Peyer's patch (tissue), 4 donors: Measurements from ENCODE around the gene L3MBTL1. TPM values are rescaled to one million over a fixed set of nuclear protein-coding genes. Genes with fewer than 3 reads are reported as not detected.

Experiments
- DNase-seq, 3 donors: peaks; one replicate each; pipeline ENCODE4 v3.0.0-alpha.2; 2017 to 2019
- H3K27ac ChIP-seq, 4 donors: fragments of 200-600 bp; sonication (generic); one replicate each; pipeline ENCODE4 v1.5.1; 2016 to 2019
- H3K27me3 ChIP-seq, 2 donors: fragments of 200-600 bp; sonication (generic); one replicate each; pipeline ENCODE4 v1.5.1; 2019
- H3K36me3 ChIP-seq, 3 donors: fragments of 200-600 bp; sonication (generic); one replicate each; pipeline ENCODE4 v1.5.1; 2016 to 2019
- H3K4me1 ChIP-seq, 4 donors: fragments of 200-600 bp; sonication (generic); one replicate each; pipeline ENCODE4 v1.5.1; 2016 to 2019
- H3K4me3 ChIP-seq, 4 donors: fragments of 200-600 bp; sonication (generic); 1 replicate in 3 of 4; 2 replicates in 1 of 4; pipeline ENCODE4 v1.5.1; 2016 to 2019; ENCODE audit warnings: mild to moderate bottlenecking in 1 of 4
- H3K9me3 ChIP-seq, 4 donors: fragments of 200-600 bp; sonication (generic); one replicate each; pipeline ENCODE4 v1.5.1; 2016 to 2019; ENCODE audit warnings: mild to moderate bottlenecking in 1 of 4
- POLR2A ChIP-seq, 2 donors: fragments of 450-650 bp; IDR thresholded peaks; one replicate each; pipeline ENCODE4 v1.5.1; 2017; ENCODE audit warnings: antibody characterized with exemption in 2 of 2, mild to moderate bottlenecking in 2 of 2, moderate library complexity in 2 of 2
- small RNA-seq, 2 donors: library from RNA; depleted of rRNA; stranded (forward); fragments of <200 nt; gene quantifications; one replicate each; pipeline ENCODE3, GENCODE V24; 2016
- total RNA-seq, 4 donors: library from RNA; depleted of rRNA; stranded (reverse); fragments of >200 nt; gene quantifications; one replicate each; pipeline ENCODE4 v1.1.0, GENCODE V29; 2016
- TF ChIP-seq, protein P1 (sequence below), 6 experiments: fragments of 450-650 bp in 4 of 6; fragments of 200-600 bp in 2 of 6; sonication (generic) in 1 of 6; IDR thresholded peaks; one replicate each; pipeline ENCODE4 v1.5.1; 2017 to 2019; ENCODE audit warnings: antibody characterized with exemption in 6 of 6, mild to moderate bottlenecking in 3 of 6, moderate library complexity in 1 of 6

Gene L3MBTL1
- total RNA-seq, 4 donors from 2014 or later: 18.0 to 37.4 (median 31.2) TPM

- Histone ChIP-seq H3K27me3 (no peaks in the 10 kb centered on the region), H3K4me1 (peaks cover 0 to 13% (median 3%) of the 10 kb centered on the region in 4 donors), H3K36me3 (peaks cover 0 to 8% (median 0%) of the 10 kb centered on the region in 3 donors), H3K27ac (peak overlapping the region; percentile 72 to 82 (median 79)), H3K4me3 (peak overlapping the region; percentile 54 to 90 (median 79)), H3K9me3 (no peaks in the 10 kb centered on the region)
- DNase-seq: peak in 1 of 3 donors; percentile 29
- TF ChIP-seq POLR2A (IDR thresholded peaks at IDR 0.05): no peak
- TF ChIP-seq, protein P1, sequence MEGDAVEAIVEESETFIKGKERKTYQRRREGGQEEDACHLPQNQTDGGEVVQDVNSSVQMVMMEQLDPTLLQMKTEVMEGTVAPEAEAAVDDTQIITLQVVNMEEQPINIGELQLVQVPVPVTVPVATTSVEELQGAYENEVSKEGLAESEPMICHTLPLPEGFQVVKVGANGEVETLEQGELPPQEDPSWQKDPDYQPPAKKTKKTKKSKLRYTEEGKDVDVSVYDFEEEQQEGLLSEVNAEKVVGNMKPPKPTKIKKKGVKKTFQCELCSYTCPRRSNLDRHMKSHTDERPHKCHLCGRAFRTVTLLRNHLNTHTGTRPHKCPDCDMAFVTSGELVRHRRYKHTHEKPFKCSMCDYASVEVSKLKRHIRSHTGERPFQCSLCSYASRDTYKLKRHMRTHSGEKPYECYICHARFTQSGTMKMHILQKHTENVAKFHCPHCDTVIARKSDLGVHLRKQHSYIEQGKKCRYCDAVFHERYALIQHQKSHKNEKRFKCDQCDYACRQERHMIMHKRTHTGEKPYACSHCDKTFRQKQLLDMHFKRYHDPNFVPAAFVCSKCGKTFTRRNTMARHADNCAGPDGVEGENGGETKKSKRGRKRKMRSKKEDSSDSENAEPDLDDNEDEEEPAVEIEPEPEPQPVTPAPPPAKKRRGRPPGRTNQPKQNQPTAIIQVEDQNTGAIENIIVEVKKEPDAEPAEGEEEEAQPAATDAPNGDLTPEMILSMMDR (IDR thresholded peaks at IDR 0.05): no peak
These were observed 82.5 kb downstream of the L3MBTL1 start for GRCh38 chr20:43590036-43590391.

- Histone ChIP-seq H3K36me3 (peaks cover 0 to 12% (median 0%) of the 10 kb centered on the region in 3 donors), H3K27ac (peak within 1 kb of the TSS; percentile 72 to 82 (median 79)), H3K27me3 (no peaks in the 10 kb centered on the region), H3K4me3 (peak within 1 kb of the TSS; percentile 54 to 90 (median 79)), H3K4me1 (peaks cover 0 to 13% (median 3%) of the 10 kb centered on the region in 4 donors), H3K9me3 (no peaks in the 10 kb centered on the region)
- TF ChIP-seq POLR2A (IDR thresholded peaks at IDR 0.05): peak; percentile 40 to 44
- TF ChIP-seq, protein P1 (IDR thresholded peaks at IDR 0.05): peak in 3 of 6 experiments; percentile 11 to 24 (median 14)
- DNase-seq: peak; percentile 87 to 96 (median 94)
These were observed 83.2 kb downstream of the L3MBTL1 start, which contains the start of gene IFT52 for GRCh38 chr20:43590392-43591303. IFT52 (plus strand) TSS chr20:43590937; CDS start chr20:43594699, 3,762 bp downstream.

Small RNAs within 50 kb of the gene (small RNA-seq; reads per million reads assigned to genes)
- 0 reads per million in 2 donors for gene RNU6-1251P

Other genes with a start within 250 kb of the L3MBTL1 start
- gene SRSF6, start 49.8 kb upstream of the L3MBTL1 start, total RNA-seq: 100 to 1,000 TPM in 2 of 4 donors, 10 to 100 TPM in 2; 64.2 to 111 (median 87.3) TPM
- 100 to 1,000 TPM in 2 of 4 donors, 10 to 100 TPM in 2; 64.4 to 160 (median 115) TPM for gene SGK2, start 51.3 kb downstream of the L3MBTL1 start, total RNA-seq
- gene IFT52, start 83.2 kb downstream of the L3MBTL1 start, total RNA-seq: 10 to 100 TPM; 15.7 to 30.8 (median 17.0) TPM
- gene MYBL2, start 159.4 kb downstream of the L3MBTL1 start, total RNA-seq: 10 to 100 TPM in 1 of 4 donors, 1 to 10 TPM in 3; 1.5 to 27.2 (median 2.6) TPM
- not detected for gene GTSF1L, start 219.3 kb downstream of the L3MBTL1 start, total RNA-seq